Stimulated activated CD4-positive, alpha-beta T cell treated with anti-CD3 and anti-CD28 coated beads, Interleukin-2, amount 100 ng/mL, for 48 hours (primary cell): ENCODE measurements around the gene SYT1.

ENCODE experiments used
- DNase-seq, 2 donors: peaks; one replicate each; pipeline ENCODE4 v3.0.0-alpha.2; 2020

Gene SYT1

GRCh38 chr12:79454338-79454843 lies 589.8 kb downstream of the SYT1 start:
- no peak for DNase-seq

DNA sequence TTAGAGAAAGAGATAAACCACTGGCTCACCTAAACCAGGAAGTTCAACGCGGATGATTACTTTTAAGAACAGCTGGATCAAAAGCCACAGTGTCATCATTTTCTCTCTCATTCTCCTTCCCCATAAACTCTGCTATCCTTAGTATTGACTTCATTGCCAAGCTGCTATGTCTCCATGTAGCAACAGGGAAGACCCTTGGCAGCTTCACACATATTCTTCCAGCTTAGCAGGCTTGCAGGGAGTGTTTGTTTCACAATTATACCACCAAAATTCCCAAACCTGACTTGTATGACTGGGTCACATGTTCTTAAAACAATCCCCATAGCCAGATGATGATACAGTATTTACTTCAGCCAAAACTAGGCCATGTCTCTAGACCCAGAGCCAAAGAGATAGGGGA lies 590.7 kb downstream of the SYT1 start:
- no peak for DNase-seq

DNA sequence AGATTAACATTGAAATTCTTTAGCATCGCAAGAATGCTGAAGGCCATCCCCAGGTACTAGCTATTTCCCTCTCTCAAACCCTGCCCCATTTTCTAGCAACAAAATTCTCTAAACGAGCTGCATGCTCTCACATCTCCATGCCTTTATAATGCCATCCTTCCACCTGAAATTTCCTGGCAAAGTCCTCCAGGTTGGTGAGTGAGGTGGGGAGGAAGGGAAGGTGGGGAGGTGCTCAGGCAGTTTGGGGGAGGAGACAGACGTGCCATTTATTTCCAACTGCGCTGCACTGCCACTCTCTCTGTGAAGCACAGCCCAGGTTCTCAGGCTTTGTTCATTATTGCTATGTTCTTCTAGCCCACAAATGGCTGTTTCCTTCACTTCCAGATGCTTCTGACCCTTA lies 617.7 kb downstream of the SYT1 start:
- DNase-seq = no peak

- DNase-seq = no peak
Observed at GRCh38 chr12:79482921-79483320, 618.3 kb downstream of the SYT1 start.

DNA sequence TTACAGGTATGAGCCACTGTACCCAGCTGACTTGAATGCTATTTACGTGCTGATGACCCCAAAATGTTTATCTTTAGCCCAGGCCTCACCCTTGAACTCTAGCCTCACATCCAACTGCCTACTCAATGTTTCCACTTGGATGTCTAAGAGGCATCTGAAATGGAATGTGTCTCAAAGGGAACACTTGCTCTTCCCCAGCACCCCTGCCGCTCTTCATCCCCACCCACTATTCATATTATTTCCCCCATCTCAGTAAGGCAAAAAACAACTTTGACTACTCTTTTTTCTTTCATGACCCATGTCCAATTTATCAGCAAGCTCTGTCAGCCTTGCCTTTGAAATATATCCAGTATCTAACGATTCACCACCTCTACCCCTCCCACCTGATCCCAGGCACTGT lies 621.6 kb downstream of the SYT1 start:
- no peak for DNase-seq

GRCh38 chr12:79487386-79488110 lies 623.0 kb downstream of the SYT1 start:
- DNase-seq = no peak
